Activated CD8-positive, alpha-beta memory T cell treated with anti-CD3 and anti-CD28 coated beads for 36 hours (primary cell): ENCODE results near the gene ZNF804A. TPM values are rescaled to one million over a fixed set of nuclear protein-coding genes. Genes with fewer than 3 reads are reported as not detected.

ENCODE experiments used
- CTCF ChIA-PET: fragments of 350-600 bp; sonication (Branson Sonifier 250); formaldehyde crosslinking; loops from one replicate; lab custom pipeline; 2021; ENCODE audit warnings: antibody characterized with exemption; lab: Charles Lee
- POLR2A ChIA-PET: fragments of 350-600 bp; sonication (Branson Sonifier 250); formaldehyde crosslinking; loops from one replicate; lab custom pipeline; 2021; ENCODE audit warnings: antibody characterized with exemption; lab: Charles Lee
- total RNA-seq, 2 experiments: library from RNA; stranded (reverse); gene quantifications; one replicate each; pipeline ENCODE4 v1.2.3, GENCODE V29; 2021

ZNF804A gene
- total RNA-seq, 2 experiments from 2014 or later, result not detected

- ChIA-PET POLR2A (no interaction called here), CTCF (no interaction called here)
These were observed 1.5 kb downstream of the ZNF804A start for GRCh38 chr2:184599872-184600222.

GRCh38 chr2:184602734-184603133, 4.4 kb downstream of the ZNF804A start:
- CTCF ChIA-PET, result no interaction called here
- POLR2A ChIA-PET, result no interaction called here

- POLR2A ChIA-PET, result no interaction called here
- CTCF ChIA-PET, result no interaction called here
These were observed 12.6 kb downstream of the ZNF804A start for GRCh38 chr2:184610891-184611290.

GRCh38 chr2:184611361-184612085, 13.2 kb downstream of the ZNF804A start:
- POLR2A ChIA-PET, result no interaction called here
- CTCF ChIA-PET, result no interaction called here

- ChIA-PET POLR2A (no interaction called here), CTCF (no interaction called here)
These were observed 22.0 kb downstream of the ZNF804A start for GRCh38 chr2:184620367-184620766.

GRCh38 chr2:184624311-184624710, 26.0 kb downstream of the ZNF804A start:
- POLR2A ChIA-PET, result no interaction called here
- CTCF ChIA-PET, result no interaction called here

- POLR2A ChIA-PET, result no interaction called here
- CTCF ChIA-PET, result no interaction called here
These were observed 29.7 kb downstream of the ZNF804A start for GRCh38 chr2:184628051-184628450.

- POLR2A ChIA-PET, result no interaction called here
- CTCF ChIA-PET, result no interaction called here
These were observed 35.4 kb downstream of the ZNF804A start for GRCh38 chr2:184633726-184634125.

GRCh38 chr2:184637781-184638180, 39.5 kb downstream of the ZNF804A start:
- POLR2A ChIA-PET, result no interaction called here
- CTCF ChIA-PET, result no interaction called here

GRCh38 chr2:184644685-184645084, 46.4 kb downstream of the ZNF804A start:
- CTCF ChIA-PET, result no interaction called here
- POLR2A ChIA-PET, result no interaction called here

GRCh38 chr2:184646177-184646576, 47.8 kb downstream of the ZNF804A start:
- ChIA-PET CTCF (no interaction called here), POLR2A (no interaction called here)

GRCh38 chr2:184646593-184646992, 48.3 kb downstream of the ZNF804A start:
- POLR2A ChIA-PET, result no interaction called here

GRCh38 chr2:184654945-184655344, 56.6 kb downstream of the ZNF804A start:
- CTCF ChIA-PET, result no interaction called here

More at GRCh38 chr2:184646593-184646992, 48.3 kb downstream of the ZNF804A start:
- CTCF ChIA-PET, result no interaction called here

GRCh38 chr2:184677171-184677570, 78.8 kb downstream of the ZNF804A start:
- CTCF ChIA-PET, result no interaction called here
- POLR2A ChIA-PET, result no interaction called here

More at GRCh38 chr2:184654945-184655344, 56.6 kb downstream of the ZNF804A start:
- POLR2A ChIA-PET, result no interaction called here

- CTCF ChIA-PET, result no interaction called here
These were observed 81.1 kb downstream of the ZNF804A start for GRCh38 chr2:184679219-184680018.

GRCh38 chr2:184680825-184681224, 82.5 kb downstream of the ZNF804A start:
- ChIA-PET POLR2A (no interaction called here), CTCF (no interaction called here)

More at GRCh38 chr2:184679219-184680018, 81.1 kb downstream of the ZNF804A start:
- POLR2A ChIA-PET, result no interaction called here

GRCh38 chr2:184681642-184682321, 83.5 kb downstream of the ZNF804A start:
- POLR2A ChIA-PET, result no interaction called here
- CTCF ChIA-PET, result no interaction called here

GRCh38 chr2:184683911-184684310, 85.6 kb downstream of the ZNF804A start:
- POLR2A ChIA-PET, result no interaction called here
- CTCF ChIA-PET, result no interaction called here

- ChIA-PET POLR2A (no interaction called here), CTCF (no interaction called here)
These were observed 87.9 kb downstream of the ZNF804A start for GRCh38 chr2:184685999-184686841.
